ENCODE measurements around the gene TCF21. TPM values are rescaled to one million over a fixed set of nuclear protein-coding genes. Genes with fewer than 3 reads are reported as not detected.

Gene TCF21
- total RNA-seq, 6 experiments from 2014 or later: 0.46 to 1.5 (median 0.99) TPM

DNA sequence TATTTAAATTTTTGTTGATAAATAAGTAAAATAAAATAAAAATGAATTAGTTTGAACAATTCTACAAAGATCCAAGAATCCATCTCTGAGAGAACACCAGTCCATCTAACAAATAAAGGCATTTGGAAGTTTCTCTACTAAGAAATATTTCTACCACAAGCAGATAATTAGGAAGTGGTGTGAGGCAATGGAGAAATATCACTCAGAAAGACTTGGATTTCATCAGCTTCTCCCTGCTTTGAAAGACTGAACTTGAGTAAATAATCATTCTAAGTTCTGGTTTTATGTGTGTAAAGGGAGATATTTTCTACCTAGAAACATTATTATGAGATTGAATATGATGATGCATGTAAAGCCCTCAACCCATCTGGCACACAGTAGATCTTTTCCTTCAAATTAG, 17.8 kb upstream of the TCF21 start:
- no peak for ATAC-seq
- Histone ChIP-seq H3K9me3 (no peaks in the 10 kb centered on the region), H3K4me1 (no peaks in the 10 kb centered on the region), H3K27ac (no peak overlapping the region), H3K4me3 (no peak overlapping the region), H3K27me3 (no peaks in the 10 kb centered on the region), H3K36me3 (no peaks in the 10 kb centered on the region)
- intact Hi-C loops (cut with DNase I): no loop called here
- TF ChIP-seq POLR2A (IDR thresholded peaks at IDR 0.05) (no peak), CTCF (IDR thresholded peaks at IDR 0.05) (no peak)
- no peak for DNase-seq

GRCh38 chr6:133873538-133873937, 15.4 kb upstream of the TCF21 start:
- Histone ChIP-seq H3K36me3 (no peaks in the 10 kb centered on the region), H3K27ac (no peak overlapping the region), H3K9me3 (no peaks in the 10 kb centered on the region), H3K27me3 (no peaks in the 10 kb centered on the region), H3K4me3 (no peak overlapping the region), H3K4me1 (no peaks in the 10 kb centered on the region)
- intact Hi-C loops (cut with DNase I): no loop called here
- WGBS (ENCODE audit: insufficient coverage, low coverage, low lambda C conversion rate, missing lambda C conversion rate): 48% methylated on average over 5 of the region's 5 CpGs
- TF ChIP-seq POLR2A (IDR thresholded peaks at IDR 0.05) (no peak), CTCF (IDR thresholded peaks at IDR 0.05) (no peak)
- ATAC-seq (no peak), DNase-seq (no peak)

- no peak for ATAC-seq
- Histone ChIP-seq H3K4me1 (no peaks in the 10 kb centered on the region), H3K36me3 (no peaks in the 10 kb centered on the region), H3K9me3 (no peaks in the 10 kb centered on the region), H3K27me3 (no peaks in the 10 kb centered on the region), H3K27ac (no peak overlapping the region), H3K4me3 (no peak overlapping the region)
- TF ChIP-seq CTCF (IDR thresholded peaks at IDR 0.05) (no peak), POLR2A (IDR thresholded peaks at IDR 0.05) (no peak)
- 65% methylated on average over 5 of the region's 5 CpGs for WGBS (ENCODE audit: insufficient coverage, low coverage, low lambda C conversion rate, missing lambda C conversion rate)
- no peak for DNase-seq
- intact Hi-C loops (cut with DNase I): no loop called here
These were observed 11.8 kb upstream of the TCF21 start for GRCh38 chr6:133877116-133877515.

- ATAC-seq (no peak), DNase-seq (no peak)
- Histone ChIP-seq H3K36me3 (no peaks in the 10 kb centered on the region), H3K4me1 (no peaks in the 10 kb centered on the region), H3K4me3 (no peak overlapping the region), H3K9me3 (no peaks in the 10 kb centered on the region), H3K27ac (no peak overlapping the region), H3K27me3 (no peaks in the 10 kb centered on the region)
- intact Hi-C loops (cut with DNase I): no loop called here
- TF ChIP-seq POLR2A (IDR thresholded peaks at IDR 0.05): no peak
- TF ChIP-seq CTCF (IDR thresholded peaks at IDR 0.05): no peak
These were observed 8.9 kb upstream of the TCF21 start for GRCh38 chr6:133880006-133880405.

DNA sequence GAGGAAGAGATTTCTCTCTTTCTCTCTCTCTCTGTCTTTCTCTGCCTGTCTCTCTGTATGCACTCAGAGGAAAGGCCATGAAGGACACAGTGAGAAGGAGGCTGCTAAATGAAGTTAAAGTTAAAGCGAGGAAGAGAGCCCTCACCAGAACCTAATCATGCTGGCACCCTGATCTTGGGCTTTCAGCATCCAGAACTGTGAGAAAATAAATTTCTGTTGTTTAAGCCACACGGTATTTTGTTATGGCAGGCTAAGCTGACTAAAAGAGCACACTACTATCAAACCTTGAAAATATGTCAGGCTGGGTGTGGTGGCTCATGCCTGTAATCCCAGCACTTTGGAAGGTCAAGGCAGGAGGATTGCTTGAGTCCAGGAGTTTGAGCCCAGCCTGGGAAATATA, 8.0 kb upstream of the TCF21 start:
- intact Hi-C loops (cut with DNase I): no loop called here
- 62% methylated on average over 2 of the region's 2 CpGs for WGBS (ENCODE audit: insufficient coverage, low coverage, low lambda C conversion rate, missing lambda C conversion rate)
- DNase-seq (no peak), ATAC-seq (no peak)
- H3K36me3 ChIP-seq: no peaks in the 10 kb centered on the region
- TF ChIP-seq POLR2A (IDR thresholded peaks at IDR 0.05) (no peak), CTCF (IDR thresholded peaks at IDR 0.05) (no peak)
- H3K27me3 ChIP-seq: no peaks in the 10 kb centered on the region
- H3K9me3 ChIP-seq: no peaks in the 10 kb centered on the region
- no peak overlapping the region for H3K4me3 ChIP-seq
- H3K4me1 ChIP-seq: no peaks in the 10 kb centered on the region
- H3K27ac ChIP-seq: no peak overlapping the region

Data from right lobe of liver (tissue), 6 donors.